ENCODE results near the gene SMAD9. TPM values are rescaled to one million over a fixed set of nuclear protein-coding genes. Genes with fewer than 3 reads are reported as not detected.

Gene SMAD9
- total and polyA plus RNA-seq, 9 of the 15 experiments (the other 6 are each of a cell fraction or from before 2014, with no cell fraction given): 0.02 to 0.08 (median 0.03) TPM; not detected in 4

DNA sequence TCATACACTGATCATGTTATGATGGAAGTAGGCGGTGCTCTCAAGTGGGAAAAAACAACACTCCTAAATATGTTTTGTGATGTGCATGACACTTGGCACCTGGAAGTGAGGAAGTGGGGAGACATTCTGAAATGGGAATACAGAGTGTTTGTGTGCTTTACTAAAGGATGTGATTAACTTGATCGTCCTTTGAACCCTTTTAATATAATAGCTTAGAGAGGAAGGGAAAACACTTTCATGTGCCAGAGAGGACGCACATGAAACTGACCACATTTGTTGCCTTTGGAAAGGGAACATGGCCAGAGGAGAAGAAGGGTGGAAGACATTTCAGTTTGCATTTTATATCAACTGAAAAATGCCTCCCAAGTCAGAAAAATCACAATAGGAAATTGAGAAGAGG is 31.4 kb downstream of the SMAD9 start:
- no peak overlapping the region for H3K27ac ChIP-seq (ENCODE audit: extremely low read depth, low read depth, low read length)
- no peaks in the 10 kb centered on the region for H3K79me2 ChIP-seq (ENCODE audit: control insufficient read depth, insufficient read depth, low read length)
- ChIA-PET CTCF (ENCODE audit: low intra/inter-chr PET ratio) (no interaction called here), POLR2A (no interaction called here)
- DNase-seq (ENCODE audit: extremely low read depth in 1 of 4, low spot score in 3 of 4) (no peak), ATAC-seq (no peak), FAIRE-seq (no peak)
- no peaks in the 10 kb centered on the region for H4K20me1 ChIP-seq (replicated peaks; ENCODE audit: control insufficient read depth, insufficient read depth, low read length)
- no TSS peak for BruUV-seq (replicated peaks)
- H3K9me3 ChIP-seq (replicated peaks; ENCODE audit: control insufficient read depth, insufficient read depth, low read depth, low read length): no peaks in the 10 kb centered on the region
- TF ChIP-seq, protein P1, sequence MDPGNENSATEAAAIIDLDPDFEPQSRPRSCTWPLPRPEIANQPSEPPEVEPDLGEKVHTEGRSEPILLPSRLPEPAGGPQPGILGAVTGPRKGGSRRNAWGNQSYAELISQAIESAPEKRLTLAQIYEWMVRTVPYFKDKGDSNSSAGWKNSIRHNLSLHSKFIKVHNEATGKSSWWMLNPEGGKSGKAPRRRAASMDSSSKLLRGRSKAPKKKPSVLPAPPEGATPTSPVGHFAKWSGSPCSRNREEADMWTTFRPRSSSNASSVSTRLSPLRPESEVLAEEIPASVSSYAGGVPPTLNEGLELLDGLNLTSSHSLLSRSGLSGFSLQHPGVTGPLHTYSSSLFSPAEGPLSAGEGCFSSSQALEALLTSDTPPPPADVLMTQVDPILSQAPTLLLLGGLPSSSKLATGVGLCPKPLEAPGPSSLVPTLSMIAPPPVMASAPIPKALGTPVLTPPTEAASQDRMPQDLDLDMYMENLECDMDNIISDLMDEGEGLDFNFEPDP (CRISPR knock-in tag; IDR thresholded peaks at IDR 0.05): no peak
- TF ChIP-seq CBFB (CRISPR knock-in tag; IDR thresholded peaks at IDR 0.05) (no peak), RBFOX2 (IDR thresholded peaks at IDR 0.05; ENCODE audit: low read depth, low read length) (no peak)
- peaks cover 3 to 18% of the 10 kb centered on the region in 2 experiments; a peak in 3 of 5 replicates for H3K27me3 ChIP-seq (ENCODE audit: control insufficient read depth in 2 of 2, insufficient read depth in 2 of 2, low read length in 2 of 2)
- H3K4me3 ChIP-seq: no peak overlapping the region
- H2AFZ ChIP-seq (ENCODE audit: low read depth, low read length): no peak overlapping the region
- no peaks in the 10 kb centered on the region for H3K4me1 ChIP-seq (replicated peaks in 1 of 2; ENCODE audit: control insufficient read depth in 2 of 2, insufficient read depth in 2 of 2, low read length in 2 of 2)
- H3K36me3 ChIP-seq (ENCODE audit: control insufficient read depth, insufficient read depth, low read length): no peaks in the 10 kb centered on the region
- no peaks in the 10 kb centered on the region for H3K9me1 ChIP-seq (ENCODE audit: control insufficient read depth, insufficient read depth, low read length)
- 7% methylated on average over 3 of the region's 3 CpGs for WGBS (ENCODE audit: insufficient coverage, low coverage, missing lambda C conversion rate)
- no peak overlapping the region for H3K9ac ChIP-seq (ENCODE audit: insufficient read depth in 1 of 2, low read depth in 2 of 2, low read length in 2 of 2)
- H3K4me2 ChIP-seq (ENCODE audit: insufficient read depth, low read length): no peak overlapping the region
- in situ Hi-C loops (cut with MboI): no loop called here
- intact Hi-C loops (cut with micrococcal nuclease): no loop called here

Measured in K562 (cell line).